K562 (cell line): ENCODE results near the gene ATP9B. TPM values are rescaled to one million over a fixed set of nuclear protein-coding genes. Genes with fewer than 3 reads are reported as not detected.

ENCODE experiments used
- CCAR2 ChIP-seq: fragments of 200-400 bp; formaldehyde crosslinking; IDR thresholded peaks from 2 replicates; pipeline ENCODE4 v1.6.1; 2017; ENCODE audit warnings: mild to moderate bottlenecking, low read depth, low read length
- FOXA3 ChIP-seq, 2 experiments: fragments of 450-650 bp in 1 of 2; sonication (generic) in 1 of 2; formaldehyde crosslinking; IDR thresholded peaks in 1 of 2; conservative IDR thresholded peaks in 1 of 2; 2 replicates each; pipeline versions ENCODE4 v1.4.0 to v1.8.0; 2020 to 2022; ENCODE audit warnings: mild to moderate bottlenecking in 2 of 2, missing genetic modification reagents in 1 of 2
- FOXO4 ChIP-seq: fragments of 450-650 bp; formaldehyde crosslinking; IDR thresholded peaks from 2 replicates; pipeline ENCODE4 v1.4.0; 2020; ENCODE audit warnings: mild to moderate bottlenecking, moderate library complexity
- HMGN3 ChIP-seq: IDR thresholded peaks from 2 replicates; pipeline ENCODE4 v1.6.1; 2011; ENCODE audit warnings: borderline replicate concordance, low read depth, mild to moderate bottlenecking, mixed read lengths, low read length; ENCODE audit not compliant: insufficient read length; ENCODE audit errors: extremely low read depth
- MEF2D ChIP-seq: conservative IDR thresholded peaks from 2 replicates; pipeline ENCODE4 v1.6.1; 2016; ENCODE audit warnings: low read depth, missing genetic modification characterization, missing compliant biosample characterization
- NEUROD1 ChIP-seq: fragments of 150-350 bp; IDR thresholded peaks from 2 replicates; pipeline ENCODE4 v1.6.1; 2014; ENCODE audit warnings: borderline replicate concordance, low read length, low read depth; ENCODE audit not compliant: partially characterized antibody
- SMARCA5 ChIP-seq: fragments of 450-650 bp; IDR thresholded peaks from 2 replicates; pipeline ENCODE4 v1.6.1; 2016
- TGIF2 ChIP-seq: sonication (generic); formaldehyde crosslinking; IDR thresholded peaks from 2 replicates; pipeline ENCODE4 v1.8.1; 2022; ENCODE audit warnings: mild to moderate bottlenecking, missing genetic modification reagents, moderate library complexity
- ZNF224 ChIP-seq: sonication (generic); formaldehyde crosslinking; IDR thresholded peaks from 2 replicates; pipeline ENCODE4 v1.8.0; 2022; ENCODE audit warnings: mild to moderate bottlenecking, missing genetic modification reagents
- ZNF232 ChIP-seq: sonication (generic); formaldehyde crosslinking; IDR thresholded peaks from 2 replicates; pipeline ENCODE4 v1.8.0; 2022; ENCODE audit warnings: mild to moderate bottlenecking, missing genetic modification reagents
- ZNF436 ChIP-seq: fragments of 250-450, 450-650 bp; sonication (Bioruptor Pico); formaldehyde crosslinking; IDR thresholded peaks from 2 replicates; pipeline ENCODE4 v1.7.0; 2020; ENCODE audit warnings: mild to moderate bottlenecking
- ZNF584 ChIP-seq: fragments of 200-800 bp; sonication (Bioruptor generic); IDR thresholded peaks from 2 replicates; pipeline ENCODE4 v1.6.1; 2016; ENCODE audit warnings: low read depth, mild to moderate bottlenecking, missing genetic modification characterization, missing compliant biosample characterization
- ZNF609 ChIP-seq: sonication (generic); formaldehyde crosslinking; IDR thresholded peaks from 2 replicates; pipeline ENCODE4 v1.8.1; 2023; ENCODE audit warnings: missing genetic modification reagents, mild to moderate bottlenecking, borderline replicate concordance
- ZNF717 ChIP-seq: fragments of 250-450 bp; sonication (Bioruptor Pico); IDR thresholded peaks from 2 replicates; pipeline ENCODE4 v1.5.0; 2021
- ZNF76 ChIP-seq: fragments of 250-450 bp; sonication (Bioruptor Pico); IDR thresholded peaks from 2 replicates; pipeline ENCODE4 v1.4.0; 2020; ENCODE audit warnings: mild to moderate bottlenecking, moderate library complexity, borderline replicate concordance
- polyA plus RNA-seq, 8 experiments: library from polyadenylated mRNA; depleted of rRNA in 4 of 8; stranded (reverse) in 5 of 8; unstranded in 3 of 8; fragments of >200 nt; fragmentation: Nextera tagmentation in 2 of 8; fragmentation: Illumina TruSeq in 1 of 8; extraction: Ambion mirVana in 2 of 8; extraction: Trizol in 1 of 8; gene quantifications; 2 replicates each; pipeline versions ENCODE4 v1.2.1 to v1.2.3, GENCODE V29; 2011 to 2014; ENCODE audit warnings: inconsistent platforms in 1 of 8, missing spikeins in 1 of 8
- total RNA-seq, 7 experiments: library from RNA; depleted of rRNA in 6 of 7; stranded (reverse); fragments of >200 nt in 6 of 7; fragmentation: Illumina TruSeq in 2 of 7; extraction: Trizol in 2 of 7; gene quantifications; 2 replicates each; pipeline versions ENCODE4 v1.2.1 to v1.2.3, GENCODE V29; 2011 to 2021; ENCODE audit warnings: low replicate concordance in 1 of 7
- TF ChIP-seq, protein P1 (sequence below): fragments of 450-650 bp; IDR thresholded peaks from 2 replicates; pipeline ENCODE4 v1.6.1; 2018; ENCODE audit not compliant: partially characterized antibody

The ATP9B gene
- total and polyA plus RNA-seq, 9 of the 15 experiments (the other 6 are each of a cell fraction or from before 2014, with no cell fraction given), result 0.66 to 13.2 (median 7.9) TPM

- TF ChIP-seq ZNF609 (CRISPR knock-in tag) (no peak), ZNF584 (0 out of 2 replicates have a peak, but pooled peaks have one; percentile 50), HMGN3 (peak; percentile 18), NEUROD1 (no peak), SMARCA5 (no peak), ZNF224 (no peak), ZNF76 (CRISPR knock-in tag) (no peak), ZNF232 (CRISPR knock-in tag) (no peak), MEF2D (tag) (no peak), TGIF2 (no peak), ZNF717 (CRISPR knock-in tag) (no peak), ZNF436 (CRISPR knock-in tag) (no peak), CCAR2 (no peak), FOXA3 (CRISPR knock-in tag; conservative IDR thresholded peaks at IDR 0.05 in 1 of 2, IDR thresholded peaks at IDR 0.05 in 1 of 2) (no peak), FOXO4 (no peak)
- TF ChIP-seq, protein P1, sequence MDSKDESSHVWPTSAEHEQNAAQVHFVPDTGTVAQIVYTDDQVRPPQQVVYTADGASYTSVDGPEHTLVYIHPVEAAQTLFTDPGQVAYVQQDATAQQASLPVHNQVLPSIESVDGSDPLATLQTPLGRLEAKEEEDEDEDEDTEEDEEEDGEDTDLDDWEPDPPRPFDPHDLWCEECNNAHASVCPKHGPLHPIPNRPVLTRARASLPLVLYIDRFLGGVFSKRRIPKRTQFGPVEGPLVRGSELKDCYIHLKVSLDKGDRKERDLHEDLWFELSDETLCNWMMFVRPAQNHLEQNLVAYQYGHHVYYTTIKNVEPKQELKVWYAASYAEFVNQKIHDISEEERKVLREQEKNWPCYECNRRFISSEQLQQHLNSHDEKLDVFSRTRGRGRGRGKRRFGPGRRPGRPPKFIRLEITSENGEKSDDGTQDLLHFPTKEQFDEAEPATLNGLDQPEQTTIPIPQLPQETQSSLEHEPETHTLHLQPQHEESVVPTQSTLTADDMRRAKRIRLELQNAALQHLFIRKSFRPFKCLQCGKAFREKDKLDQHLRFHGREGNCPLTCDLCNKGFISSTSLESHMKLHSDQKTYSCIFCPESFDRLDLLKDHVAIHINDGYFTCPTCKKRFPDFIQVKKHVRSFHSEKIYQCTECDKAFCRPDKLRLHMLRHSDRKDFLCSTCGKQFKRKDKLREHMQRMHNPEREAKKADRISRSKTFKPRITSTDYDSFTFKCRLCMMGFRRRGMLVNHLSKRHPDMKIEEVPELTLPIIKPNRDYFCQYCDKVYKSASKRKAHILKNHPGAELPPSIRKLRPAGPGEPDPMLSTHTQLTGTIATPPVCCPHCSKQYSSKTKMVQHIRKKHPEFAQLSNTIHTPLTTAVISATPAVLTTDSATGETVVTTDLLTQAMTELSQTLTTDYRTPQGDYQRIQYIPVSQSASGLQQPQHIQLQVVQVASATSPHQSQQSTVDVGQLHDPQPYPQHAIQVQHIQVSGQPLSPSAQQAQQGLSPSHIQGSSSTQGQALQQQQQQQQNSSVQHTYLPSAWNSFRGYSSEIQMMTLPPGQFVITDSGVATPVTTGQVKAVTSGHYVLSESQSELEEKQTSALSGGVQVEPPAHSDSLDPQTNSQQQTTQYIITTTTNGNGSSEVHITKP, result no peak
Measured at GRCh38 chr18:79068937-79069716, at the start of gene ATP9B (continued).
